PC-9 (cell line): Measurements from ENCODE around the gene SHH. TPM values are rescaled to one million over a fixed set of nuclear protein-coding genes. Genes with fewer than 3 reads are reported as not detected.

ENCODE experiments used
- BruUV-seq: library from RNA; stranded (reverse); fragments of 400-500 nt; replicated peaks from 2 replicates; lab custom pipeline; 2021; lab: Mats Ljungman, UMichigan
- CTCF ChIA-PET: fragments of 300-600 bp; sonication (Branson Sonifier 250); formaldehyde crosslinking; loops from one replicate; lab custom pipeline; 2022; ENCODE audit warnings: antibody characterized with exemption; lab: Charles Lee
- POLR2A ChIA-PET: fragments of 300-600 bp; sonication (Branson Sonifier 250); formaldehyde crosslinking; loops from one replicate; lab custom pipeline; 2022; ENCODE audit warnings: antibody characterized with exemption; ENCODE audit not compliant: unreplicated experiment; lab: Charles Lee
- DNase-seq, 2 experiments: peaks; one replicate each; pipeline versions ENCODE4 v3.0.0 to v3.0.0-alpha.2; 2015 to 2022; ENCODE audit warnings: mixed read lengths in 1 of 2
- H2AFZ ChIP-seq: fragments of 200-600 bp; sonication (generic); 2 replicates; pipeline ENCODE4 v1.8.1; 2017; ENCODE audit warnings: antibody characterized with exemption
- H3F3A ChIP-seq: fragments of 200-600 bp; sonication (generic); 2 replicates; pipeline ENCODE4 v1.8.1; 2017; ENCODE audit warnings: antibody characterized with exemption, mild to moderate bottlenecking, low read depth; ENCODE audit not compliant: insufficient read depth
- H3K27ac ChIP-seq: fragments of 200-600 bp; sonication (generic); 2 replicates; pipeline ENCODE4 v1.6.1; 2016; ENCODE audit warnings: mixed run types
- H3K27me3 ChIP-seq: fragments of 200-600 bp; sonication (generic); 2 replicates; pipeline ENCODE4 v1.6.1; 2016; ENCODE audit warnings: low read depth, mixed run types; ENCODE audit not compliant: insufficient read depth
- H3K36me3 ChIP-seq: fragments of 200-600 bp; sonication (generic); 2 replicates; pipeline ENCODE4 v1.6.1; 2016; ENCODE audit warnings: low read depth, mixed run types
- H3K4me1 ChIP-seq: fragments of 200-600 bp; sonication (generic); replicated peaks from 2 replicates; pipeline ENCODE4 v1.6.1; 2016; ENCODE audit warnings: mixed run types; ENCODE audit not compliant: insufficient read depth
- H3K4me2 ChIP-seq: fragments of 200-600 bp; sonication (generic); 2 replicates; pipeline ENCODE4 v1.6.1; 2017; ENCODE audit warnings: mixed run types
- H3K4me3 ChIP-seq: fragments of 200-600 bp; sonication (generic); 2 replicates; pipeline ENCODE4 v1.6.1; 2016; ENCODE audit warnings: mixed run types
- H3K79me2 ChIP-seq: fragments of 200-600 bp; sonication (generic); 2 replicates; pipeline ENCODE4 v1.6.1; 2017; ENCODE audit warnings: low read depth, mixed run types
- H3K9me2 ChIP-seq: fragments of 200-600 bp; sonication (generic); 2 replicates; pipeline ENCODE4 v1.8.1; 2017; ENCODE audit warnings: mild to moderate bottlenecking; ENCODE audit not compliant: insufficient read depth
- H3K9me3 ChIP-seq: fragments of 200-600 bp; sonication (generic); 2 replicates; pipeline ENCODE4 v1.8.1; 2016; ENCODE audit warnings: low read depth; ENCODE audit not compliant: insufficient read depth
- H4K20me1 ChIP-seq: fragments of 200-600 bp; sonication (generic); 2 replicates; pipeline ENCODE4 v1.8.1; 2017; ENCODE audit not compliant: insufficient read depth
- CTCF ChIP-seq: fragments of 200-600 bp; sonication (generic); conservative IDR thresholded peaks from 2 replicates; pipeline ENCODE4 v1.6.1; 2017; ENCODE audit warnings: mixed run types, antibody characterized with exemption, mild to moderate bottlenecking, moderate library complexity
- EZH2 ChIP-seq: fragments of 200-600 bp; sonication (generic); IDR thresholded peaks from 2 replicates; pipeline ENCODE4 v1.8.0; 2017; ENCODE audit warnings: antibody characterized with exemption, low read depth
- intact Hi-C: fragments of 100-400 bp; cut with micrococcal nuclease; formaldehyde crosslinking; loops from one replicate; pipeline ENCODE4 v1.10.0; 2022; ENCODE audit not compliant: unreplicated experiment
- total RNA-seq: library from RNA; stranded (reverse); gene quantifications from 2 replicates; pipeline ENCODE4 v1.2.3, GENCODE V29; 2021

The SHH gene
- total RNA-seq, 1 experiment from 2014 or later, result not detected

GRCh38 chr7:155836216-155837125 is 24.2 kb upstream of the SHH start:
- no peaks in the 10 kb centered on the region for H3K79me2 ChIP-seq
- no peak overlapping the region for H3K4me3 ChIP-seq
- no peaks in the 10 kb centered on the region for H3K36me3 ChIP-seq
- H2AFZ ChIP-seq, result no peak overlapping the region
- no peaks in the 10 kb centered on the region for H3F3A ChIP-seq
- BruUV-seq, result no TSS peak
- H3K9me2 ChIP-seq, result no peaks in the 10 kb centered on the region
- no peaks in the 10 kb centered on the region for H3K27me3 ChIP-seq
- CTCF ChIA-PET, result no interaction called here
- TF ChIP-seq CTCF (no peak), EZH2 (no peak)
- POLR2A ChIA-PET, result no interaction called here
- H3K4me2 ChIP-seq, result no peak overlapping the region
- intact Hi-C loops, result no loop called here
- H3K4me1 ChIP-seq, result no peaks in the 10 kb centered on the region
- H3K27ac ChIP-seq, result no peak overlapping the region
- no peaks in the 10 kb centered on the region for H3K9me3 ChIP-seq
- H4K20me1 ChIP-seq, result no peaks in the 10 kb centered on the region
- DNase-seq, result no peak

- Histone ChIP-seq H4K20me1 (no peaks in the 10 kb centered on the region), H3K9me2 (no peaks in the 10 kb centered on the region), H3K4me1 (no peaks in the 10 kb centered on the region), H3K27me3 (no peaks in the 10 kb centered on the region), H3F3A (no peaks in the 10 kb centered on the region), H3K27ac (no peak overlapping the region), H3K4me2 (no peak overlapping the region), H3K4me3 (no peak overlapping the region), H3K79me2 (no peaks in the 10 kb centered on the region), H3K36me3 (no peaks in the 10 kb centered on the region), H3K9me3 (no peaks in the 10 kb centered on the region), H2AFZ (no peak overlapping the region)
- TF ChIP-seq CTCF (no peak), EZH2 (no peak)
- CTCF ChIA-PET, result no interaction called here
- DNase-seq, result no peak
- intact Hi-C loops, result no loop called here
- POLR2A ChIA-PET, result no interaction called here
- BruUV-seq, result no TSS peak
Observed at GRCh38 chr7:155835446-155836215, 23.4 kb upstream of the SHH start.

- no peaks in the 10 kb centered on the region for H3K9me3 ChIP-seq
- H3K36me3 ChIP-seq, result no peaks in the 10 kb centered on the region
- no peaks in the 10 kb centered on the region for H4K20me1 ChIP-seq
- POLR2A ChIA-PET, result no interaction called here
- no peaks in the 10 kb centered on the region for H3F3A ChIP-seq
- no TSS peak for BruUV-seq
- H2AFZ ChIP-seq, result no peak overlapping the region
- CTCF ChIA-PET, result no interaction called here
- H3K27me3 ChIP-seq, result no peaks in the 10 kb centered on the region
- no peak overlapping the region for H3K4me2 ChIP-seq
- H3K4me3 ChIP-seq, result no peak overlapping the region
- intact Hi-C loops, result no loop called here
- H3K27ac ChIP-seq, result no peak overlapping the region
- TF ChIP-seq EZH2 (no peak), CTCF (no peak)
- DNase-seq, result no peak
- no peaks in the 10 kb centered on the region for H3K79me2 ChIP-seq
- no peaks in the 10 kb centered on the region for H3K9me2 ChIP-seq
- 0 out of 2 replicates have a peak, but pooled peaks cover 6% of the 10 kb centered on the region for H3K4me1 ChIP-seq
Observed at GRCh38 chr7:155834486-155835048, 22.3 kb upstream of the SHH start.
